Measurements from ENCODE around the gene SLC4A7. TPM values are rescaled to one million over a fixed set of nuclear protein-coding genes. Genes with fewer than 3 reads are reported as not detected.

The SLC4A7 gene
- total and polyA plus RNA-seq, 2 donors (not counting 1 experiment from before 2014, with no cell fraction given): 23.8 to 214 TPM

GRCh38 chr3:27391796-27392195, 92.4 kb downstream of the SLC4A7 start:
- H3K4me1 ChIP-seq (ENCODE audit: control insufficient read depth, extremely low read depth, insufficient read depth, low read length): no peaks in the 10 kb centered on the region
- H4K20me1 ChIP-seq (ENCODE audit: control insufficient read depth, extremely low read depth, insufficient read depth, low read length): no peaks in the 10 kb centered on the region
- peak in 1 of 2 donors; percentile 15 for DNase-seq (ENCODE audit: low read depth in 2 of 2)
- H3K4me2 ChIP-seq (ENCODE audit: extremely low read depth, insufficient read depth, low read length): no peak overlapping the region
- H3K4me3 ChIP-seq (replicated peaks in 1 of 4; ENCODE audit: control extremely low read depth in 1 of 4, insufficient read depth in 1 of 4, low read depth in 3 of 4, low read length in 4 of 4): no peak overlapping the region
- no peak overlapping the region for H2AFZ ChIP-seq (ENCODE audit: low read length)
- no peak for TF ChIP-seq CTCF (conservative IDR thresholded peaks at IDR 0.05 in 1 of 2, IDR thresholded peaks at IDR 0.05 in 1 of 2; ENCODE audit: low read depth in 1 of 2, low read length in 2 of 2)
- no peak for TF ChIP-seq EZH2 (IDR thresholded peaks at IDR 0.05; ENCODE audit: low read length, missing control alignments)
- no peak overlapping the region for H3K9ac ChIP-seq (ENCODE audit: insufficient read depth, low read length)
- H3K27me3 ChIP-seq (ENCODE audit: control insufficient read depth, insufficient read depth, low read length): no peaks in the 10 kb centered on the region
- H3K9me3 ChIP-seq (ENCODE audit: control insufficient read depth, insufficient read depth, low read depth, low read length): no peaks in the 10 kb centered on the region
- H3K27ac ChIP-seq (ENCODE audit: insufficient read depth, low read length): no peak overlapping the region
- no peaks in the 10 kb centered on the region for H3K79me2 ChIP-seq (ENCODE audit: control insufficient read depth, insufficient read depth, low read length)
- H3K36me3 ChIP-seq (ENCODE audit: control insufficient read depth, insufficient read depth, low read length): no peaks in the 10 kb centered on the region

- Histone ChIP-seq H3K27ac (ENCODE audit: insufficient read depth, low read length) (no peak overlapping the region), H3K4me1 (ENCODE audit: control insufficient read depth, extremely low read depth, insufficient read depth, low read length) (no peaks in the 10 kb centered on the region), H4K20me1 (ENCODE audit: control insufficient read depth, extremely low read depth, insufficient read depth, low read length) (no peaks in the 10 kb centered on the region), H3K9me3 (ENCODE audit: control insufficient read depth, insufficient read depth, low read depth, low read length) (no peaks in the 10 kb centered on the region), H2AFZ (ENCODE audit: low read length) (no peak overlapping the region), H3K27me3 (ENCODE audit: control insufficient read depth, insufficient read depth, low read length) (no peaks in the 10 kb centered on the region), H3K4me2 (ENCODE audit: extremely low read depth, insufficient read depth, low read length) (no peak overlapping the region), H3K36me3 (ENCODE audit: control insufficient read depth, insufficient read depth, low read length) (peaks cover 2% of the 10 kb centered on the region), H3K9ac (ENCODE audit: insufficient read depth, low read length) (no peak overlapping the region), H3K79me2 (ENCODE audit: control insufficient read depth, insufficient read depth, low read length) (no peaks in the 10 kb centered on the region), H3K4me3 (replicated peaks in 1 of 4; ENCODE audit: control extremely low read depth in 1 of 4, insufficient read depth in 1 of 4, low read depth in 3 of 4, low read length in 4 of 4) (no peak overlapping the region)
- TF ChIP-seq CTCF (conservative IDR thresholded peaks at IDR 0.05 in 1 of 2, IDR thresholded peaks at IDR 0.05 in 1 of 2; ENCODE audit: low read depth in 1 of 2, low read length in 2 of 2) (no peak), EZH2 (IDR thresholded peaks at IDR 0.05; ENCODE audit: low read length, missing control alignments) (no peak)
- peak; percentile 22 to 35 for DNase-seq (ENCODE audit: low read depth in 2 of 2)
Measured at GRCh38 chr3:27387625-27388024, 96.6 kb downstream of the SLC4A7 start.

GRCh38 chr3:27385504-27385903, 98.7 kb downstream of the SLC4A7 start:
- Histone ChIP-seq H3K9me3 (ENCODE audit: control insufficient read depth, insufficient read depth, low read depth, low read length) (no peaks in the 10 kb centered on the region), H3K27ac (ENCODE audit: insufficient read depth, low read length) (no peak overlapping the region), H3K4me3 (replicated peaks in 1 of 4; ENCODE audit: control extremely low read depth in 1 of 4, insufficient read depth in 1 of 4, low read depth in 3 of 4, low read length in 4 of 4) (no peak overlapping the region), H3K27me3 (ENCODE audit: control insufficient read depth, insufficient read depth, low read length) (no peaks in the 10 kb centered on the region), H2AFZ (ENCODE audit: low read length) (no peak overlapping the region), H3K36me3 (ENCODE audit: control insufficient read depth, insufficient read depth, low read length) (peaks cover 3% of the 10 kb centered on the region), H3K9ac (ENCODE audit: insufficient read depth, low read length) (no peak overlapping the region), H3K79me2 (ENCODE audit: control insufficient read depth, insufficient read depth, low read length) (no peaks in the 10 kb centered on the region), H3K4me2 (ENCODE audit: extremely low read depth, insufficient read depth, low read length) (no peak overlapping the region), H4K20me1 (ENCODE audit: control insufficient read depth, extremely low read depth, insufficient read depth, low read length) (no peaks in the 10 kb centered on the region), H3K4me1 (ENCODE audit: control insufficient read depth, extremely low read depth, insufficient read depth, low read length) (no peaks in the 10 kb centered on the region)
- no peak for DNase-seq (ENCODE audit: low read depth in 2 of 2)
- no peak for TF ChIP-seq EZH2 (IDR thresholded peaks at IDR 0.05; ENCODE audit: low read length, missing control alignments)
- no peak for TF ChIP-seq CTCF (conservative IDR thresholded peaks at IDR 0.05 in 1 of 2, IDR thresholded peaks at IDR 0.05 in 1 of 2; ENCODE audit: low read depth in 1 of 2, low read length in 2 of 2)
